ENCODE results near the gene FLVCR2.
A peak's percentile ranks its signal among the peaks of the same experiment; 100 is the strongest.

FLVCR2 gene

DNA sequence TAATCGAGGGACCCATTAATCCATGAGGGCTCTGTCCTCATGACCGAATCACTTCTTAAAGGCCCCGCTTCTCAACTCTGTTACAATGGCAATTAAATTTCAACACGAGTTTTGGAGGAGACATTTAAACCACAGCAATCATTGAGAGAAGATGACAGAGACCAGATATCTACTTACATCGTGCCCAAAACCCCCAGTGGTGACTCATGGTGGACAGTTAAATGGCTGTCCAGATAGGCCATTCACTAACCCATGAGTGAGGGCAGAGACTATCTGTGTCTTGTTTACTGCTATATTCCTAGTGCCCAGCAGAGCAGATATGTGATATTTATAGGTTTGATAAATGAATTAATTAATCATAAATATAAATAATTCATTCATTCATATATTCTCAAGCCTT, 20.0 kb upstream of the FLVCR2 start:
- no peak for DNase-seq (ENCODE audit: low spot score)

DNA sequence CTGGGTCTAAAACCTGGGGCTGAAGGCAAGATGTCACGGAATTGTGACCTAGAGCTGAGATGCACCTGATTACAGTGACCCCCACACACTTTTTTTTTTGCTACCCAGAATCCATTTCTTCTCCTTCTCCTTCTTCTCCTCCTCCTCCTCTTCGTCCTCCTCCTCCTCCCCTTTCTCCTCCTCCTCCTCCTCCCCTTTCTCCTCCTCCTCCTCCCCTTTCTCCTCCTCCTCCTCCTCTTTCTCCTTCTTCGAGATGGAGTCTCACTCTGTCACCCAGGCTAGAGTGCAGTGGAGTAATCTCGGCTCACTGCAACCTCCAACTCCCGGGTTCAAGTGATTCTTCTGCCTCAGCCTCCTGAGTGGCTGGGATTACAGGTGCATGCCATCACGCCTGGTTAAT, 19.4 kb upstream of the FLVCR2 start:
- DNase-seq (ENCODE audit: low spot score) = no peak

DNA sequence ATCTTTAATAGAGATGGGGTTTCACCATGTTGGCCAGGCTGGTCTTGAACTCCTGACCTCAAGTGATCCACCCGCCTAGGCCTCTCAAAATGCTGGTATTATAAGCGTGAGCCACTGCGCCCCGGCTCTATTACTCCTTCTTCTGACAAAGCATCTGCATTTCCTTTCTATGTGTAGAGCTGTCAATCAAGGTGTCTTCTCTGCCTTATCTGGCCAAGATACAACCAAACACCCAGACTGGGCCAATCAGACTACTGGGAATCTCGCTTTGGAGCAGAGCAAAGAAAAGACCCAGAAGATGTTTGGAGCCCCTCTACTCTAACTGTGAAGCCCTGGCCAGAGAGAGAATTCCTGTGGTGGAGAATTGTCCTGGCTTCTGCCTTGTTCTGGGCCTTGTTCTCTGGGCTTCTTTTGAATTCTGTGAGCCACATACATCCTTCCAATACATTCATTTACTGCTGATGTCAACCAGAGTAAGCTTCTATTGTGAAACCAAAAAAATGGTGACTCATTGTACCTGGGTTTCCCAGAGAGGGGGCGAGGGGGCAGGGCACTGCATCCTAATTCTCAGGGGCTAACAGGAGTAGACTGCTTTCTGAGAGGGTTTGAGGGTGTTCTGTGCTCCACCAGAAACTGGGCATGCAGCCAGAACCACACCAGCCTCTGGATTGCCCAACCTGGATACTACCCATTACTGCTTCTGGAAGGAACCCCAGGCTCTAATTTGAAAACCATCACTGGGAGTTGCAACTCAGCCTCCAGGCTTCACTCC, 18.8 kb upstream of the FLVCR2 start:
- DNase-seq (ENCODE audit: low spot score) = peak; percentile 34

DNA sequence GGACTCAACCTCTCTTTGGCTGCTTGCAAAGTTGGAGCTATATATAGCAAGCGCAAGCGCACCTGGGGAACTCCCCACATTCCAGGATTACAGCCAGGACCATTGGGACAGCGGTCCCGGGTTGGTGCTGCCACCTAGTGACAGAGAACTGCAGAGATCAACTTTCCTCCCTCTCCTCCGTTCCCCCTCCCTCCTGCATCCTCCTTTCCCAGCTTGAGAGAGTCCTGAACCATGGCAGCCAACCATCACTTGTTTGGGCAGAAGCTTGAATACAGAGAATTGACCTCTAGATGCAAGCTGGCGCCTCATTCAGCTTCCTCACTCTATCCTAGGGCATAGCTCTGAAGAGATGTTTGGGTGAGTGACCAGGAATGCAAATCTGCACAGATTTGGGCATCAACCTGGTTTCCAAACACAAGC, 17.4 kb upstream of the FLVCR2 start:
- peak; percentile 89 for DNase-seq (ENCODE audit: low spot score)

DNA sequence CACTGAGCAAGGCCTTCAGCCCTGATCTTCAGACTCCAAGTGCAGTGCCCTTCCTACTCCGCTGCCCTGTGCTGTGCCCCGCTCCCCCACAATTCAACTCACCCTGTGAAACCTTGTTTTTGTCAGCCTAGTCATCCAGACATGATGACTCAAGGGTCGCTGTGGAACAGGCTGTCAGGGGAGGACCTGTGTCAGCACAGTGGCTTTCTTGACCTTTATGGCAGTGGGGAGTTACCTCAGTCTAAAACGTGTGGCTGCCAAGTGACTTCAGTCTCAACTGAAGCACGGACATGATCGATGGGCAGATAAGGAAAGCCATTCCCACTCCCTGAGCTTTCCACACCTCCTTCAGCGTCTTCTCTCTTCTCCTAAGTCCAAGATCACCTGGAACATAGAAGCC, 16.3 kb upstream of the FLVCR2 start:
- DNase-seq (ENCODE audit: low spot score) = no peak

DNA sequence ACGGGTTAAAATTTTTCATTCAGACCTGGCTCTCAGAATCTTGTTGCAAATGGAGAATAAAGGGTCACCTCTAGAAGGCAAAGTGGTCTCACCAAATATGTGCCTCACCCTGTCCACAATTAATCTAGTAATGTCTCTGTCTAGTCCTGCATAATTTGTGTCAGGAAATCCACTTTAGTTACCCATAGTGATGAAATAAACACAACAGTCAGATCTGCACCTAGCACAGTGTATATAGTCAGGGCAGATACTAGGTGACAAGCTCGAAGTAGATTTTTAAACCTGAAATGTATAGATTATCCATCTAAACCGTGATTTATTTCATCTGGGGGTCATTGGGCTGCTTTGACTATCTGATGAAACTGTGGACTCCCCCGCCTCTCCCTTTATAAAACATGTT, 15.9 kb upstream of the FLVCR2 start:
- no peak for DNase-seq (ENCODE audit: low spot score)

DNA sequence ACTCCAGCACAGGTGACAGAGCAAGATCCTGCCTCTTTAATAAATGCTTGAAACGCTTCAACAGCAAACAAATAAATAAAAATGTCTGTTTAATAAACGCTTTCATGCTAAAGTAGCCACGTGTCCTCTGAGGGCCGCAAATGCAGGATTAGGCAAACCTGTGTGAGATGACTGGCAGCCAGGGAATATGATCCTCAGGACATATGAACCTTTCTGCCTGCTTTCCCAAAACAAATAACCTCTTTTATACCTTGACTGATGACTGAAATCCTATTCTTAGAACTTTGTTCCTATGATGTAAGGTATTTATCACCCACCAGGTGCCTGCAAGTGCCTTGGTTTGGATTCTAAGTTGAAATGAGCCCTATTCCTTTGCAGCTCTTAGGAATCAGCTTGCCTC, 14.5 kb upstream of the FLVCR2 start:
- no peak for DNase-seq (ENCODE audit: low spot score)

DNA sequence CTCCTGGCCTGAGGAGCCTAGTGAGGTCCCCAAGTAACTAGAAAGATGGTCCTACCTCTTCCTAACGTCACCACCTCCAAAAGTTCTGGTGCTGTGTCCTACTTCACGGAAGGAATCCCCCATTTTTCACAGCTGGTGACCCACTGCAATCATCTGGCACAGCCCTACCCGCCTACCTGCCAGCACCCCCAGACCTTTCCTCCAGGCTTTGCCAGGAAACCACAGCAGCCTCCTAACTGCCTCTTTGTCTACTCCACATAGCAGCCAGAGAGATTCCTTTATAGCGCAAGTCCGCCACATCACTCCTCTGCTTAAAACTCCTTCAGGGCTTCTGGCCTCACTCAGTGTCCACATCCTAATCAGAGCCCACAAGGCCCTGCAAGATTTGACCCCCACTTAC, 13.4 kb upstream of the FLVCR2 start:
- DNase-seq (ENCODE audit: low spot score) = no peak

DNA sequence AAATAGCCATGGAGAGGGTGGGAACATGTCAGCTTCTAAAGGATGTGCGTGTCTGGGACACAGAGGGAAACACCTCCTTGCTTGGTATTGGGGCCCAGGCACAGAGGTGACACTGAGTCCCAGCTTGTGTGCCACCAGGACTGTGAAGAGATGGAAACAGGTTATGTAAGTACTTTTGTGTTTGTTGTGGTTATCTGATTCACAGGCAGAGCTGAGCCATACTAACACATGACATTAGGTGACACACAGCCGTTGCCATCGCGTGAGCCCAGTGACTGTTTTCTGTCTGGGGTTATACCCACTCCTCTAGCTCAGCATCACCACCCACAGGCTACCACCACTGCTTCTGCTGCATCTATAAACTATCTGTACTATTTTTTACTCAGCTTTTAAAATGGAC, 12.1 kb upstream of the FLVCR2 start:
- DNase-seq (ENCODE audit: low spot score) = peak; percentile 20

DNA sequence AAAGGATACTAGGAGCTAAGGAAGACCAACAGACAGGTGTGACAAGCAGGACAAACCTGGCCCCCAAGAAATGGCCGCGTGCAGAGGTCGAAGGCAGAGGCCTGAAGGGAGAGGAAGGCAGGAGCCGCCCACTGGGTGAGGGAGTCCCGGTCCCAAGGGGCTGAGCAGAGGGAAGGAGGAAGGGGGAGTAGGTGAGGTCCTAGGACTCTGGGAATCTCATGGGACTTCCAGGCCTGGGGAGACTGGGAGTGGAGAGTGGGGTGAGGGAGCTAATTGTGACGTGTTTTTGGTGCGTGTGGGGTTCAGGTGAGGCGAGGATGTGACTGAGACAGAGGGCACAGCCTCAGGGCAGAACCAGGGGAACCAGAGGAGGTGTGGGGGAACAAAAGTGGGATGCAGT, 11.7 kb upstream of the FLVCR2 start:
- no peak for DNase-seq (ENCODE audit: low spot score)

DNA sequence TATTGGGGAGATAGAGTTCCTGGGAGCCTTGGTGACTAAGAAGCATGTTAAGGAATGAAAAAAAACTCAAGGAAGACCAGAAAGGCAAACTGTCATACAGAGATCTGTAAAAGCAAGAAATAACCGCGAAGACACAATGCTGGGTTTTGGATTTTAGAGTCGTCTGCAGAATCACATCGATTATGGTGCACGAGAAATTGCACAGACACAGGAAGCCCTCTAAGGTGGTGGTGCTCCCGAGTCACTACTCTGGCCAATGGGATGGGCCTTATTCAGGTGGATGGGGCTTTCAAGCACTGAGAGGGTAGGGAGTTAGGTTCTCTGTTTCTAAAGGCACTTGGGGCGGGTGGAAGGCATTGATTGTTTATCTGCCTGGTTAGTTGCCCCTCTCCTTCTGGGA, 10.3 kb upstream of the FLVCR2 start:
- no peak for DNase-seq (ENCODE audit: low spot score)

DNA sequence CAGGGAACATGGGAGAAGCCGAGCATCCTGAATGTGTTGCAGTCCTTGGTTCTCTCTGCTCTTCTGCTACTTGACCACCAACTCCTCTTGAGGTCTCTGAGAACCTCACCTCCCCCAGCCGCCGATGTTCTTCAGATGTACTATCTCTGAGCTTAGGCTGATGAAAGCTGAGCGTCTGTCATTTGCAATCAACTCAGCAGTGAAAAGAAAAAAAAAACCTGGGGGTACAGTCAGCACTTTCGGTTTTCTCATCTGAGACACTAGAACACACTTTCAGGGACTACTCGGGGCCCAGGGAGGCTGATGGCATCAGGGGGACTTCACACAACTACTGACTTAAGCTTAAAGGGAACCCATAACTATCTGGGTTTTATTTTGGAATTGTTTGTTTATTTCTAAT, 9.6 kb upstream of the FLVCR2 start:
- no peak for DNase-seq (ENCODE audit: low spot score)

DNA sequence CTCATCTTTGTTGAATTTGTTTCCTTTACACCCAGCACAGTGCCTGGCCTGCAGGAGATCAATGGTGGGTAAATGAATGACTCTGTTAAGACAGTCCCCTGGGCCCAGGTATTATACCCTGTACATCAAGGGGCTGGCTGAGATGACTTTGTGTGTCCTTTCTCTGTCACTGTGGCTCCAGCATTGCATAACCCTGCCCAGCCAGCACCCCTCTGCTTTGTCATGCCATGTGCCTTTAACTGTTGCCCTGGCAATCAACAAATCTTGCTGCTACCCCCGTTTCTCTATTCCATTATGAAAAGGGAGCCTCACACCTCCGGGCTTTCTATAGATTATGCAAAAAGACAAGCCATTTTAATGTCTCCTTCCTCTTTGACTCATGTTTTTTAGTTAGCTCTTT, 7.6 kb upstream of the FLVCR2 start:
- no peak for DNase-seq (ENCODE audit: low spot score)

DNA sequence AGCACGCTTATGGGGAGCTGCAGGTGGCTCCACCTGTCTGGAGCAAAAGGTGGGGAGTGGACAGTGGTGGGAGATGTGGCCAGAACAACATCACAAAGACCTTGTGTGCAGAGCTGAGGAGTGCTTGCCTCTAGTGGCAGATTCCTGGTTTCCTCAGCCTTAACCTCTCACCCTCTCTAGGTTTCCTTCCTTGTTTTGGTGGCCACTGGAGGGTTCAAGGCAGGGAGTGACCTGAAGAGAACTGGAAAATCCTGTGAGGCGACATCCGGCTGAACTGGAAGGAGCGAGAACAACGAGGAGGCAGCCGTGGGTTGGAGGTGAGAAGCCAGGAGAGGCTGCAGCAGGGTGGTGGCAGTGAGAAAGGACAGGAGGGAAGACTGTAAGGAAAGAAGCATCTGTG, 6.3 kb upstream of the FLVCR2 start:
- no peak for DNase-seq (ENCODE audit: low spot score)

DNA sequence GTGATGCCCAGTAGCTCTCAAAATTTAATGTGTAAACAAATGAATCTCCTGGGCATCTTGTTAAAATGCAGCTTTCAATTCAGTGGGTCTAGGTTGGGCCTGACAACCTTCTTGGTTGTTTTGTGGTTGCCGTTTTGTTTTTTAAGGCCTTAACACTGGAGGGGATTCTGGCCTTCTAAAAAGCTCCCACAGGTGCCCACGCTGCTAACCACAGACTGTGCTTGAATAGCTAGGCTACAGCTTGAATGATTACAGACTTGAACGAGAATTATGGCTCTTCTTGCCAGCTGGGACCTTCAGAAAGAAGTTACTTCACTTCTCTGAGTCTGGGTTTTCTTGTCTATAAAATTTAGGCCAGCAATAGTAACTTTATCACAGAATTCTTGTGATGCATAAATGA, 1.3 kb upstream of the FLVCR2 start:
- no peak for DNase-seq (ENCODE audit: low spot score)

DNA sequence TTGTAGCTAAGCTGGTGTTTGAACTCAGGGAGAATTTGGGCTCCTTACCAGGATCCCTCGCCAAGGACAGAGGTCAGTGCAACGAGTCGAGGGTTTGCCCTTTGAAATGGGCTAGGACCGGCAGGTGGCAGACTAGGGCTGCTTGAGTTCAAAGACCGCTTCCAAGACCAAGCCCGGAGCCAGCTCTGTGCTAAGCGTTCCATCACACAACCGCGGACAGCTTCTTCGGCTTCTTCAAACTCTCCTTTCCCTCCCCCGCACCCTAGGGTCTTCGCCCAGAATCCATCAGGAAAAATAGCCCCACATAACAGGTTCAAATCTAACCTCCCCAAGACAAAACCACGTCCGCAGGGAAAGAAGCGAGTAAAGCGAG, 705 bp upstream of the FLVCR2 start:
- DNase-seq (ENCODE audit: low spot score) = peak; percentile 90

DNA sequence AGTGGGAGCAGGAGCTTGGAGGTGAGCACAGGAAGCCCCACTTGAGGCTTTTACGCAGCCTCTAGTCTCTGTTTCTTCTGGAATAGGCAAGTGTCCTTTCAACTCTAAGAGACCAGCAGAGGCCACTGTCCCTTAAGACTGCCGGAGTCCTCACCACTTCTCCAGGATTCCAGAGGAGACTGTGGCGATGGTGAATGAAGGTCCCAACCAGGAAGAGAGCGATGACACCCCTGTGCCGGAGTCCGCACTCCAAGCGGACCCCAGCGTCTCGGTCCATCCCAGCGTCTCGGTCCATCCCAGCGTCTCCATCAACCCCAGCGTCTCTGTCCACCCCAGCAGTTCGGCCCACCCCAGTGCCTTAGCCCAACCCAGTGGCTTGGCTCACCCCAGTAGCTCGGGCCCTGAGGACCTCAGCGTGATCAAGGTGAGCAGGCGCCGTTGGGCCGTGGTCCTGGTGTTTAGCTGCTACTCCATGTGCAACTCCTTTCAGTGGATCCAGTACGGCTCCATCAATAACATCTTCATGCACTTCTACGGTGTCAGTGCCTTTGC, 442 bp downstream of the FLVCR2 start:
- DNase-seq (ENCODE audit: low spot score) = peak; percentile 60

DNA sequence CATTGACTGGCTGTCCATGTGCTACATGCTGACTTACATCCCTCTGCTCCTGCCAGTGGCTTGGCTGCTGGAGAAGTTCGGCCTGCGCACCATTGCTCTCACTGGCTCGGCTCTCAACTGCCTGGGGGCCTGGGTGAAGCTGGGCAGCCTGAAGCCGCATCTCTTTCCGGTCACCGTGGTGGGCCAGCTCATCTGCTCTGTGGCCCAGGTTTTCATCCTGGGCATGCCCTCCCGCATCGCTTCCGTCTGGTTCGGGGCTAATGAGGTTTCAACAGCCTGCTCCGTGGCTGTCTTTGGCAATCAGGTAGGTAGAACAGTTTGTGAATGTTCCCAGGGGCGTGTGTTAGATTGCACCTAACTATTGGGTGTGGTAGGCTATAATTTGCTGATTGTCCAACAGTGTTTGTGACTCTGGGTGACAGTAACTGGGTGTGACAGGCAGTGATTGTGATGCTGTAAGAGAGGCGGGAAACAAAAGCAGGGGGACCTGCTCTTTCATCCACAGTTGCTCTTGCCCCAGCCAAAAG, 981 bp downstream of the FLVCR2 start:
- no peak for DNase-seq (ENCODE audit: low spot score)

DNA sequence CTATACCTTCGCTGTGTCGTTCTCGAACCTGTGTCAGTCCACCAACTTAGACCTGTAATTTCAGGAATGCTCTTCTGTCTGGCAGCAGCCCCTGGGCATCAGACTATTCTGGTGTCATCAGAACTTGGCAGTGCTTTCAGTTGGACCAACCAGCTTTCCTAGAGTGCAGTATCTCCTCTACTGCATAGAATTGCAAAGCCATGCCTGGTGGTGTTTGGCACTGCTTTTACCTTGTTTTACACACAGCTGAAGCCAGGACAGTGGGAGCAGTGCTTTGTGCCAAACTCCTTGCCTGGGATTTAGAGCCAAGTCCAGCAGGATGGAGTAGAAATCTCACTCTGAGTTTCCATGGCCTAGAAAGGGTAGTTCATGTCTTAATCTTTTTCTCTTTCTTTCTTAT, 1.5 kb downstream of the FLVCR2 start:
- DNase-seq (ENCODE audit: low spot score) = no peak

DNA sequence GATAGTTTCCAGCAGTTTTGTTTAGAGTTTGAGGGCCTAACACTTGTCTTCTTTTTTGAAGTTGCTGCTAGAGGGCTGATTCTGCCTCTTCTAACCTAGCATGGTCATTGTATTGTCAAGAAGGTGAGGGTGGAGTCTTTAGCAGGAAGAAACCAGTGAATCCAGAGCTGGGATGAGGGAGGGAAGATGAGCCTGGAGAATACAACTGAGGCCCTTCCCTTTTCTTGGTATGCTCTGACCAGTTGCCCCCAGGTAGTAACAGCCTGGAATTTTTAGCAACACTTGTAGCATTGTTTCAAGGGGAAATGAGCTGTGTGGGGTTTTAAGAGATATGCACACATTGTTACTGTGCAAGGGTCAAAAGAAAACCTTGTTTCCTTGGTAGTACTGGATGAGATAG, 9.0 kb downstream of the FLVCR2 start:
- no peak for DNase-seq (ENCODE audit: low spot score)

DNA sequence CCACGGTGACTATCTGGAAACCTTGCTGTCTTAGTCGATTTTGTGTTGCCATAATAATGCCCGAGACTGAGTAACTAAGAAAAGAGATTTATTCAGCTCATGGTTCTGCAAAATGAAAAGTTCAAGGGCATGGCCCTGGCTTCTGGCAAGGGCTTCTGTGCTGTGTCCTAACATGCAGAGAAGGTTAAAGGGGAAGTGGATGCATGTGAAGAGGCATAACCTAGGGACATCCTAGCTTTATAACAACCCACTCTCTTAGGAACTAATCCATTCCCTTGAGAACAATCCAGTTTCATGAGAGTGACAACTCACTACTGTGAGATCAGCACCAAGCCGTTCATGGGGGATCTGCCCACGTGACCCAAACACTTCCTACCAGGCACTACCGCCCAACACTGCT, 11.5 kb downstream of the FLVCR2 start:
- DNase-seq (ENCODE audit: low spot score) = no peak

DNA sequence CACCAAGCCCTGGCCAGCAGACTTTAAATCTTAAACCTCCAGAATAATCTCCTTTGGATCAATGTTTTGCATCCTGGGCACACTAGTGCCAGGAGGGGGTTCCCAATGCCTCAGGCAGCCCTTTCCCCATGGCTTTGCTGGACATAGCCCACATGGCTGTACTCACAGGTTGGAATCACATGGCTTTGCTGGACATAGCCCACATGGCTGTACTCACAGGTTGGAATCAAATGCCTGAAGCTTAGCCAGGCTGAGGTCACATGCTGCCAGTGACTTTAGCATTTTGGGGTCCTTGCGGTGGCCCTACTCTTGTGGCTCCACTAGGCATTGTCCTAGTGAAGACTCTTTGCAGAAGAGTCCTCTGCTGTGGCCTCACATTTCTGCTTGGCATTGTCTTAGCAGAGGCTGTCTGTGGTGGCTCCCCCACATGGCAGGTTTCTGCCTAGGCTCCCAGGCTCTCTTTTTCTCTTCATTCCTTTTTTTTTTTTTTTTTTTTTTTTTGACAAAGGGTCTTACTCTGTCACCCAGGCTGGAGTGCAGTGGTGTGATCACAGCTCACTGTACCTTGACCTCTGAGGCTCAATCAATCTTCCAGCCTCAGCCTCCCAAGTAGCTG, 13.0 kb downstream of the FLVCR2 start:
- no peak for DNase-seq (ENCODE audit: low spot score)

DNA sequence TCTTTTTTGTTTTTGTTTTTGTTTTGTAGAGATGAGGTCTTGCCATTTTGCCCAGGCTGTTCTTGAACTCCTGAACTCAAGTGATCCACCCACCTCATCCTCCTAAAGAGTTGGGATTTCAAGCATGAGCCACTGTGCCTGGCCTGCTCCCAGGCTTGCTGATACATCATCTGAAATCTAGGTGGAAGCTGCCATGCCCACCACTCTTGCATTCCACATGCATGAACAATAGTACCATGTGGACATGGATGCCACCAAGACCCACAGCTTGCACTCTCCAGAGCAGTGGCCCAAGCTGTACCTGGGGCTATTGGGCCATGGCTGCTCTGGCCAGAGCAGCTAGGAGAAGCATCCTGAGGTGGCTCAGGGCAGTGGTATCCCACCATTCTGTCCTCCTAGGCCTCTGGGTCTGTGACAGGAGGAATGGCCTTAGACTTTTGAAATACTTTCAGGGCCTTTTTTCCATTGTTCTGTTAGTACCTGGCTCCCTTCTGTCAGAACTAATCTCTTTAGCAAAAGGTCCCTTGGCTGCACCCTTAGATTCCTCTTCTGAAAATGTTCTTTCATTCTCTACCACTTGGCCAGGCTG, 13.7 kb downstream of the FLVCR2 start:
- no peak for DNase-seq (ENCODE audit: low spot score)
